NCI-H1436 treated with DMSO at 0.1 percent for 48 hours (cell line): Measurements from ENCODE around the gene C16orf90.

ENCODE experiments used
- DNase-seq: peaks from one replicate; lab custom pipeline; 2025; lab: John Stamatoyannopoulos, UW

Gene C16orf90

DNA sequence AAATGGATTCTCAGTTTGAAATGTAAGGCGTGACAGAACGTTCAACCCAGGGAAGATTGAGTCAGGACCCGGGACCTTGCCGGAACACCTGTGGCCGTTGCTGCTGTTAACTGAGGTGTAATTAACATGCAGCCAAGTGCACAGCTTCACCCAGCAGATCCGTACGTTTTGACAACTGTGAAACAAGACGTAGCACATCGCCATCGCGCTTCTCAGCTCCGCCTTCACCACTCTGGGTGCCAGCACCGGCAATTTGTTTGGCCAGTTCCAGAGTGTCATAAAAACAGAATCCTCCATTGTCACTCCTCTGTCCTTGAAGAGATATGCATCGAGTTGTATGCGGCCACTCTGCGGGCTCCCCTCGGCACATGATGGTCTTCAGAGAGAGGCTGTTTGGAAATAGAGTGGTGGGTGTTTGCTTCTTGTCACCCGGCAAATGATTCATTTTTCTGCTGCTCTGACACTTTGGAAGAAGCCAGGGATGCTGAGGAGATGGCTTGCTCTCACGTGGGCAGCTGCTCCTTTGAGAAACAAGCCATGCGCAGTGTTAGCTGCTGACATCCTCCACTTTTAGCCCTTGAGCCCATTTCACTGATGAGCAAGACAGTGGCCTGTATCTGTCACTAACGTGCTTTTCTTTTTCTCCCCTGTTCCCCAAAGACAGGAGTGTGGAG, 29.2 kb downstream of the C16orf90 start:
- no peak for DNase-seq

DNA sequence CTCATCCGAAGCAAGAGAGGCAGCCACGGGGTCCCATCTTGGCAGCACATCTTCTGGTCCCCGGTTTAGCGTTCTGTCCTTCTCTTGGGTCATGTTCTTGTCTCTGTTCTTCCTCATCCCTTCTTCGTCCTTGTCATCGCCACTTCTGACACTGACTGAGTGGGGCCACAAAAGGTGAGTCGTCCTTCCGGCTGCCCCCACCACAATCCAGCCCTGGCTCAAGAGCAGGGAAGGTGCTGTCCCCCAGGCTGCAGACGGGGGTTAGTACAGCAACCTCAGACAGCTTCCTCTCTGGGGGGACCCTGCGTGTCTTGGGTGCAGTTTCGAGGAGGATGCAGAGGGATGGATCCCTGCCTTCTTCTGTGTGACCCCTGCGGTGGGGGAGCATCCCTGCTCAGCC, 30.0 kb downstream of the C16orf90 start:
- no peak for DNase-seq

DNA sequence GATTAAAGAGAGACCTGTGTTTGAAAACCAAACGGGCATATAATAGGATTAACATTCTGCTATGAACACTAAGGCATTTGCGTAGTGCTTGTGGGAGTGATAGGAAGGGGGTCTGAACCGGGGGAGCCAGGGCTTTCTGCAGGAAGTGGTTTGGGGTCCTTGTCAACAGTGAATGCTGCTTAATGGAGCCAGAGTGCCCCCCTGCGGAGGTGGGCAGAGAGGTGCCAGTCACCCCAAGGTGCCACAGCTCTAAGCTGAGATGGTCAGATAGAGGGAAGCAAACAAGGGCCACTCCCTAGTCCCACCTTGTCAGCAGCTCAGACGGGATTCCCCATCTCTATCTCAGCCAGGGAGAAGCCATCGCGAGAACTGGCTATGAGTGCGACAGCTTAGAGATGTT, 34.1 kb downstream of the C16orf90 start:
- no peak for DNase-seq

DNA sequence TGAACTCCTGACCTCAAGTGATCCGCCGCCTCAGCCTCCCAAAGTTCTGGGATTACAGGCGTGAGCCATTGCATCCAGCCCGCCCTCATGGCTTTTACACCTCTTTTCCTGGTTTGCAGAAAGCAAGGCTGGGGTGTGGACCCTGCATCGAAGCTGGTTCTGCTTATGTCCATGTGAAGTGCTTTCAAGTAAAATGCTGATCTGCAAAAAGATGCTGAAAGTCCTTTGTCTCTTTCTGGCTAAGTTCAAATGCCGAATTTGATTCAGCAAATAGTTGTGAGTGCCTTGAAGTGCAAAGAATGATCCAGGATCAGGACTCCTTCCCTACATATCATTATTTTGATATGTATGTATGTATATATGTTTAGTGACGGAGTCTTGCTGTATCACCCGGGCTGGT, 34.7 kb downstream of the C16orf90 start:
- no peak for DNase-seq

DNA sequence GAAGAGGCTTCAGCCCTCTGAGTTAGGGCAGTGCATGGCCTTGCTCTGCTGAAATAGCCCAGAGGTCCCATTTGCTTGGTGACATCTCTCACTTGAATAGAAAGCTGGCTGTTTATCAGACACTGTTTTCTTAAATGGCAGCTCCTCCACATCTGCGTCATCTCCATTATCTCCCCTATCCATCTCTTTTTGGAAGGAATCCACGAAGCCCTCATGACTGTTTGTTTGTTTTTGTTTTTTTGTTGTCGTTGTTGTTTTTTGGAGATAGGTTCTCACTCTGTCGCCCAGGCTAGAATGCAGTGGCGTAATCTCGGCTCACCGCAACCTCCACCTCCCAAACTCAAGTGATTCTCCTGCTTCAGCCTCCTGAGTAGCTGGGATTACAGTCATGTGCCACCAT, 35.2 kb downstream of the C16orf90 start:
- DNase-seq: no peak

DNA sequence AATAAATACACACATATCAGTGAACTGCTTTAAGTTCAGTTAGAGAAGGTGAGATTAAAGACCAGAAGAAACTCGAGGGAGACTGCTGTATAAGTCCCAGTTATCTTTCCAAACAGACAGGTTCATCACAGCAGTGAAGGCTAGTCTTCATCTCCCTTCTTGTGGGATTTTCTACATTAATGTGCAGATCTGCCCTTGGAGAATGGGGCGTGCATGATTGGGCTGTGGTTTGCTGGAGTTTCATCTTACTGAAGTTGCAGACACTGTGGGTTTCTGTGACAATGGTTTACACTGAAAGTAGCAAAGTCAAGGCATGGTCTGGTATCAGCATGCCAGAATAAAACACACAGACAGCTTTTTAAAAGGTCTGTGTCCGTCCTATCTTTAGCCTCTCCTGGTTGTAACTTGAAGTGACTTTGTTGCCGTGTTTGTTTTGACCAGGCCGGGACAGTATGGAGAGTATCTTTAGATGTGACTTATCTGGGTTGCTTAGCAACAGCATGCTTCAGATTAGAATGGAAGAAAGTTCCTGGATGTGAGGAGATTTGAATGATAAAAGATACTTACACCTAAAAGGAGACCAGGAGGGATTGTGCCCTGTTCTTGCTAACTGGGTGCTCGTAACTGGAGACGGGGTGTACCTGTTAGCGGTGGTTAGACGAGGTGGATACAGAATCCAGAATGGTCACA, 35.7 kb downstream of the C16orf90 start:
- DNase-seq: no peak

DNA sequence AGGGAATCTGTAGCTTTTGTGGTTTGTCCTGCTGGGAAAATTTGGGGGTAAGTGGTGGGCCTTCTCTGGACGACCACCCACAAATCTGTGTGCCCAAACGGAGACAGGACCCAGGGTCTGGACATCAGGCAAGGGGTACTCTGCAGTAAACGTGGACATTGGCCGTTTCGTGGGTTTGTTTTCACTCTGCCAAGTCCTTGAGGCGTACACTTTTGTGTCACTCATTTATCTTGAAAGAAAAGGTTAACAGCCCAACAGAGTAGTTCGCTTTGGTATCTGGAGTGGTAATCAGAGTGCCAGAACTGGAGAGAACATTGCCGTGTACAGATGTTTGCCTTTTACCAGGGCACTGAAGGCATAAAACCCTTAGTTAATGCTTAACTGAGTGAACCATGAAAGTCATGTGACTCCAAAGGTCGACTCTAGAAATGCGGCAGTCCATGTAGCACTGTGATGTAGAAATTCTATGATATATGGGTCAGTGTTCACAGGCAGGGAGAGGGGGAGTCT, 36.4 kb downstream of the C16orf90 start:
- DNase-seq: no peak

DNA sequence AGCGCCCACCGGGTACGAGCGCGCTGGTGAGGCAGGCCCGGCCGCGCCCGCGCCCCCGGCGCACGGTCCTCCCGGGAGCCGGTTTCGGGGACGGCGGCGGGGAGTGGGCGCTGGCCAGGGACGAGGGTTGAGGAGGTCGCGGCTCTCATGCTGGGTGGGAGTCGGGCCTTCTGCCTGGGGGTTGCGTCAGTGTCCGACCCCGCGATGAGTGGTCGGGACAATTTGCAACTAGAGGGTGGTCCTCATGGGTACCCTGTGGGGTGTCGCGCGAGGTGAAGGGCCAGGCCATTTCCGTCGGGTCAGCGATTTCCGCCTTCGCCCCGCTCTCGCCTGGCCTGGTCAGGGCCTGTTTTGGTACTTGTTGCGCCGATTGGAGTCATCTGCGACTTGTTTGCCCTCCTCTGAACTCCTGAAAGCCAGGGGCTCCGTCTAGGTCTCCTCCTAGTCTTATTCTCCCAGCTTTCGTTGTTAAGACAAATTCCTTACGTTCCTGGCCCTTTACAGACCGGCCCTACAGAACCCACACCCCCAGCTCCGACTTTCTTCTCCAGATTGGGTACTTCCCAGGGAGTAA, 36.9 kb downstream of the C16orf90 start:
- no peak for DNase-seq

DNA sequence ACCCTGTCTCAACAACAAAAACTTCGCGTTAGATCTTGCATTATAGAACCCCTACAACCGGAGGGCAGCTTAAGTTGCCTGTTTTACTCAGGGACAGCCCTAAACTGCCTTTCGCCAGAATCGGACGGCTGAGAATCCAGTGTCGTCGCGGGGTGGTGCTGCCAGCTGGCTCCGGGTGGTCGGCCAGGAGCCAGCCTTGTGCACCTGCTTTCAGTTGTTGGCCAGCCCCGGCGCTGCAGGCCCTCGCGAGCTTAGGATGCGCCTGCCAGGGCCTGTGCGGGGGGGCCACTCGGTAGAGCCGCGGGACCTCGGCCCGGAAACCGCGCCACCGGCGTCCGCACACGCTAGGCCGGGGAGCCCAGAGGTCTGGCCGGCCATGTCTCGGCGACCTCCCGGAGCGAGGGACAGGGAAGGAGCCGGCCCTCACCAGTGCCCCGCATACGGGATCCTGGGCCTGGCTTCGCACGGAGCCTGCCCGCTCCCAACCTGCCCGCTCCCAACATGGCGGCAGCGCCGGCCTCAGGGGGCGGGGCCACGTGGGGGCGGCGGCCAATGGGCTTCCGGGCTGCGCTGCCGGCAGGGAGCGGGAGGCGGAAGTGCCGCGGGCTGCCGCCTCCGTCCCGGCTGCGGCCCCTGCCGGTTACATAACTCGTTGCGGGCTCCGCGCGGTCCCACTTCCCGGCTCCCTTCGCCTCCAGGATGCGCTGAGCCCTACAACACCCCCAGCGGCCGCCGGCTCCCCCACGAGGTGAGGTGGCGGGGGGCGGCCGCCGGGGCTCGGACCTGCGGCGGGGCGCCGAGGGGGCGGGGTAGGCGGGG, 37.6 kb downstream of the C16orf90 start:
- peak; percentile 40 for DNase-seq

DNA sequence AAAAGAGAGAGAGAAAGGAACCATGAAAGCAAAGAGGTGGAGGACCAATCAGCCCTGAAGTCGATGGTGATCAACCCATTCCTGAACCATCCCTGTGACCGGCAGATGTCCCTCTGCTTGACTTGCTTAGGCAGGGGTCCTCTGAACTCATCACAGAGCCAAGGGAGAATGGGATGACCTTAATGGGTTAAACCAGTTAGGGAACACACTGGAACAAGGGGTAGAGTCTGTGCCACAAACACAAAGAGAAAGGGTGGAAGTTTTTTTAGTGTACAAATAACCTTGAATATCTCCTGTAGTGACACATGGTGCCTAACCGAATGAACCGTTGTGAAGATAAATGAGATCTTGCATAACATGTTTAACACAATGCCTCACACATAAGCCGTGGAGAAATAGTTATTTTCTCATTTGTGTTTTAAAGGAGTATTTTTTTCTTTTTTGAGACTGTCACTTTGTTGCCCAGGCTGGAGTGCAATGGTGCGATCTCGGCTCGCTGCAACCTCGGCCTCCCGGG, 40.6 kb downstream of the C16orf90 start:
- DNase-seq: no peak

DNA sequence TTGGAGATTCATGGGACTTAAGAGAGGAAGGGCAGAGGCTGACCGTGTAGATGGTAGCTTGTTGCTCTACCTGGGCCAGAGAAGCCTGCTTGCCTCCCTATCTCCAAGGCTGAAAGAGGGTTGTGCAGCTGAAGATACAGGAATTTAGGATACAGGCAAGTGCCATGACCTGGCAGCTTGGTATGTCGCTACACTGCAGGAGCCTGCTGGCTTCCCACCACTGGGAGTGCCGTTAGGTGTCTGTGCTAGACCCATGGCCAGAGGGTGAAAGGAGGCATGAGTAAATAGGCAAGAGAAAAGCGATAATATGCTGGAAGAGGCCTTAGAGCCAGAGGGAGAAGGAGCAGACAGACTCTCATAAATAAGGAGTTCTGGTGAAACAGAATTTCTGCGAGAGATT, 41.2 kb downstream of the C16orf90 start:
- no peak for DNase-seq

DNA sequence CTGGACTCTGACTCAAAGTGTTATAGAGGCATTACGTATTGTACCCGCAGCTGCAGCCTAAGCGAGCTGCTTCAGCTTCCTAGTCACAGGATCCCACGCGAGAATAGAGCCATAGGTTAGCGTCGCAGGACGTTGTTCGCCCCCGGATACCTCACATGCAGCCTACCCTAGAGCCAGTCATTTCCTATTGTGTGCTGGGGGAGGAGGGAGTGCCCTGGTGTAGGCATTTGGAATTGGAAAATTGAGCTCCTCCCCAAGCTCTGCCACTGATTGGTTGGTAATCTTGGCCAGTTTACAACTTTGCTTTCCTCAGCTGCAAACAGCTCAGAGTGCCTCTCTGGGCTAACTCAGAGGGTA, 51.3 kb downstream of the C16orf90 start:
- DNase-seq: no peak
